ENCODE results near the gene SMC4.

The SMC4 gene

GRCh38 chr3:160480931-160481330 lies 81.5 kb downstream of the SMC4 start:
- DNase-seq = no peak

- DNase-seq = no peak
Measured at GRCh38 chr3:160481856-160482255, 82.4 kb downstream of the SMC4 start.

- no peak for DNase-seq
Measured at GRCh38 chr3:160482796-160483195, 83.3 kb downstream of the SMC4 start.

All from stimulated activated CD4-positive, alpha-beta T cell treated with anti-CD3 and anti-CD28 coated beads, Interleukin-2, amount 100 ng/mL, for 24 hours (primary cell).